HK-2 (cell line): ENCODE measurements around the gene KICS2.
"Not testable (repeated sequence)": the region's sequence is repeated elsewhere in the genome, so short reads cannot be mapped to it uniquely, and the experiment has no call there.

Source experiments
- DNase-seq: peaks from one replicate; pipeline ENCODE4 v3.0.0-alpha.2; 2018; ENCODE audit not compliant: unreplicated experiment

Gene KICS2

GRCh38 chr12:64222009-64222765 lies at the start of gene KICS2:
Gene KICS2 (minus strand): TSS chr12:64222296. CDS start chr12:64222237, 59 bp downstream.
- peak; percentile 89 for DNase-seq

GRCh38 chr12:64270411-64270810 lies 48.3 kb upstream of the KICS2 start:
- no peak for DNase-seq

- no peak for DNase-seq
These were observed 47.1 kb upstream of the KICS2 start for GRCh38 chr12:64269161-64269560.

- DNase-seq = no peak
These were observed 46.3 kb upstream of the KICS2 start for GRCh38 chr12:64268409-64268808.

GRCh38 chr12:64265839-64266238 lies 43.7 kb upstream of the KICS2 start:
- DNase-seq = no peak

- no peak for DNase-seq
These were observed 39.7 kb upstream of the KICS2 start for GRCh38 chr12:64261813-64262212.

- DNase-seq = no peak
These were observed 36.5 kb upstream of the KICS2 start for GRCh38 chr12:64258576-64258975.

- no peak for DNase-seq
These were observed 34.2 kb upstream of the KICS2 start for GRCh38 chr12:64256166-64256800.

GRCh38 chr12:64255249-64255648 lies 33.2 kb upstream of the KICS2 start:
- DNase-seq = no peak

GRCh38 chr12:64253356-64253755 lies 31.3 kb upstream of the KICS2 start:
- no peak for DNase-seq

GRCh38 chr12:64252681-64253080 lies 30.6 kb upstream of the KICS2 start:
- DNase-seq = no peak

GRCh38 chr12:64243809-64244208 lies 21.7 kb upstream of the KICS2 start:
- no peak for DNase-seq

- no peak for DNase-seq
These were observed 18.7 kb upstream of the KICS2 start for GRCh38 chr12:64240781-64241180.

GRCh38 chr12:64237382-64237781 lies 15.3 kb upstream of the KICS2 start:
- no peak for DNase-seq

- peak; percentile 18 for DNase-seq
These were observed 14.5 kb upstream of the KICS2 start for GRCh38 chr12:64236549-64236948.

- no peak for DNase-seq
These were observed 10.1 kb upstream of the KICS2 start for GRCh38 chr12:64232196-64232595.

- no peak for DNase-seq
These were observed 7.7 kb upstream of the KICS2 start for GRCh38 chr12:64229796-64230195.

GRCh38 chr12:64229240-64229639 lies 7.1 kb upstream of the KICS2 start:
- no peak for DNase-seq

- no peak for DNase-seq
These were observed 3.5 kb upstream of the KICS2 start for GRCh38 chr12:64225626-64226025.

- peak; percentile 86 for DNase-seq
These were observed 466 bp downstream of the KICS2 start for GRCh38 chr12:64221651-64222008.

- no peak for DNase-seq
These were observed 2.0 kb downstream of the KICS2 start for GRCh38 chr12:64220046-64220445.

GRCh38 chr12:64219145-64219544 lies 3.0 kb downstream of the KICS2 start:
- no peak for DNase-seq

- no peak for DNase-seq
These were observed 3.5 kb downstream of the KICS2 start for GRCh38 chr12:64218597-64218996.

GRCh38 chr12:64217643-64218042 lies 4.5 kb downstream of the KICS2 start:
- DNase-seq = not testable (repeated sequence)
